Parathyroid adenoma (tissue), 2 donors: ENCODE data around the gene BSN.

Experiments used
- H2AFZ ChIP-seq: fragments of 300-600 bp; sonication (generic); one replicate; pipeline ENCODE4 v1.7.0; 2017; ENCODE audit warnings: antibody characterized with exemption, mild to moderate bottlenecking
- H3K27ac ChIP-seq: fragments of 300-600 bp; sonication (generic); one replicate; pipeline ENCODE4 v1.7.0; 2017
- H3K27me3 ChIP-seq: fragments of 300-600 bp; sonication (generic); one replicate; pipeline ENCODE4 v1.7.0; 2017; ENCODE audit warnings: low read length; ENCODE audit not compliant: control insufficient read depth, insufficient read depth
- H3K36me3 ChIP-seq: fragments of 300-600 bp; sonication (generic); one replicate; pipeline ENCODE4 v1.7.0; 2017; ENCODE audit warnings: low read length; ENCODE audit not compliant: control insufficient read depth, insufficient read depth
- H3K4me1 ChIP-seq: fragments of 300-600 bp; sonication (generic); one replicate; pipeline ENCODE4 v1.7.0; 2017; ENCODE audit warnings: control low read depth
- H3K4me2 ChIP-seq: fragments of 300-600 bp; sonication (generic); one replicate; pipeline ENCODE4 v1.7.0; 2017; ENCODE audit warnings: low read length
- H3K4me3 ChIP-seq: fragments of 300-600 bp; sonication (generic); one replicate; pipeline ENCODE4 v1.7.0; 2017; ENCODE audit warnings: low read depth, low read length
- H3K79me2 ChIP-seq: fragments of 300-600 bp; sonication (generic); one replicate; pipeline ENCODE4 v1.7.0; 2017; ENCODE audit warnings: control low read depth
- H3K9ac ChIP-seq: fragments of 300-600 bp; sonication (generic); one replicate; pipeline ENCODE4 v1.7.0; 2017; ENCODE audit warnings: mild to moderate bottlenecking
- H3K9me3 ChIP-seq: fragments of 300-600 bp; sonication (generic); one replicate; pipeline ENCODE4 v1.7.0; 2017; ENCODE audit warnings: low read length; ENCODE audit not compliant: control insufficient read depth
- TF ChIP-seq, protein P1 (sequence below): fragments of 300-600 bp; sonication (generic); IDR thresholded peaks from one replicate; pipeline ENCODE4 v1.7.0; 2017; ENCODE audit warnings: antibody characterized with exemption, mild to moderate bottlenecking
- donor health status: primary hyperparathyroidism.

The BSN gene

DNA sequence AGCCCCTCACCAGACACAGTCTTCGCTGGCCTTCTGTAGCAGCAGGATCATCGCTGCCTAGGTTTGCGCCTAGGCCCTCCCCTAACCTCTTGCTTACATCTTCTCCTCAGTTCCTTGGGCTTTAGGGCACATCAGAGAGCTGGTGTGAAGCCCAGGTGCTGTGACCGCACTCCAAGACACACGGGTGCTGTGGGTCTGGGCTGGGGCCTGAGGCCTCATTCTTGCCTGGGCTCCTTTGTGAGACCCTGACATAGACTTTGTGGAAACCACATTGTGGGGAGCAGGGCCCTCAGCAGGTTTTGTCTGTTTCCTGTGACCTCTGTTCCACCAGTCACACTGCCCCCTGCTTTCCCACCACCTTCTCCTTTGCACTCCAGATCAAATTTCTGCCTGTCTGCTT is 157.2 kb downstream of the BSN start:
- Histone ChIP-seq H3K27me3 (no peaks in the 10 kb centered on the region), H2AFZ (no peak overlapping the region), H3K4me1 (peaks cover 13% of the 10 kb centered on the region), H3K9ac (no peak overlapping the region), H3K9me3 (no peaks in the 10 kb centered on the region), H3K79me2 (no peaks in the 10 kb centered on the region), H3K36me3 (no peaks in the 10 kb centered on the region), H3K4me2 (no peak overlapping the region), H3K27ac (no peak overlapping the region), H3K4me3 (no peak overlapping the region)
- TF ChIP-seq, protein P1, sequence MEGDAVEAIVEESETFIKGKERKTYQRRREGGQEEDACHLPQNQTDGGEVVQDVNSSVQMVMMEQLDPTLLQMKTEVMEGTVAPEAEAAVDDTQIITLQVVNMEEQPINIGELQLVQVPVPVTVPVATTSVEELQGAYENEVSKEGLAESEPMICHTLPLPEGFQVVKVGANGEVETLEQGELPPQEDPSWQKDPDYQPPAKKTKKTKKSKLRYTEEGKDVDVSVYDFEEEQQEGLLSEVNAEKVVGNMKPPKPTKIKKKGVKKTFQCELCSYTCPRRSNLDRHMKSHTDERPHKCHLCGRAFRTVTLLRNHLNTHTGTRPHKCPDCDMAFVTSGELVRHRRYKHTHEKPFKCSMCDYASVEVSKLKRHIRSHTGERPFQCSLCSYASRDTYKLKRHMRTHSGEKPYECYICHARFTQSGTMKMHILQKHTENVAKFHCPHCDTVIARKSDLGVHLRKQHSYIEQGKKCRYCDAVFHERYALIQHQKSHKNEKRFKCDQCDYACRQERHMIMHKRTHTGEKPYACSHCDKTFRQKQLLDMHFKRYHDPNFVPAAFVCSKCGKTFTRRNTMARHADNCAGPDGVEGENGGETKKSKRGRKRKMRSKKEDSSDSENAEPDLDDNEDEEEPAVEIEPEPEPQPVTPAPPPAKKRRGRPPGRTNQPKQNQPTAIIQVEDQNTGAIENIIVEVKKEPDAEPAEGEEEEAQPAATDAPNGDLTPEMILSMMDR, result no peak

DNA sequence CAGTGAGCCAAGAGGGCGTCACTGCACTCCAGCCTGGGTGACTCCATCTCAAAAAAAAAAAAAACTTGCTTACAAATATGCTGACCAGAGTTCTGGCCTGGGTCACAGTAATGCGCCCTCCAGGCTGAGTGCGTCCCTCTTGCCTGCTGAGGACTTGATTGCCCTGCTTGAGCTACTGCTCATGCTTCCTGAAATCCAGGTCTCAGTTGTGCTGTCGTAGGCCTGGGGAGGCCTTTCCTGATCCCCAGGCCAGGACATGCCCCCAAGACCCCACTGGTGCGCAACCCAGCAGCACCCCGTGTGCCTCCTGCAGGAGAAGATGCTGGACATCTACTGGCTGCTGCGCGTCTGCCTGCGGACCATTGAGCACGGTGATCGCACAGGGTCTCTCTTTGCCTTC is 157.9 kb downstream of the BSN start:
- Histone ChIP-seq H3K27me3 (no peaks in the 10 kb centered on the region), H3K4me3 (no peak overlapping the region), H3K79me2 (no peaks in the 10 kb centered on the region), H3K36me3 (no peaks in the 10 kb centered on the region), H3K9ac (no peak overlapping the region), H2AFZ (no peak overlapping the region), H3K27ac (no peak overlapping the region), H3K9me3 (no peaks in the 10 kb centered on the region), H3K4me1 (peaks cover 13% of the 10 kb centered on the region), H3K4me2 (no peak overlapping the region)
- TF ChIP-seq, protein P1, result no peak

DNA sequence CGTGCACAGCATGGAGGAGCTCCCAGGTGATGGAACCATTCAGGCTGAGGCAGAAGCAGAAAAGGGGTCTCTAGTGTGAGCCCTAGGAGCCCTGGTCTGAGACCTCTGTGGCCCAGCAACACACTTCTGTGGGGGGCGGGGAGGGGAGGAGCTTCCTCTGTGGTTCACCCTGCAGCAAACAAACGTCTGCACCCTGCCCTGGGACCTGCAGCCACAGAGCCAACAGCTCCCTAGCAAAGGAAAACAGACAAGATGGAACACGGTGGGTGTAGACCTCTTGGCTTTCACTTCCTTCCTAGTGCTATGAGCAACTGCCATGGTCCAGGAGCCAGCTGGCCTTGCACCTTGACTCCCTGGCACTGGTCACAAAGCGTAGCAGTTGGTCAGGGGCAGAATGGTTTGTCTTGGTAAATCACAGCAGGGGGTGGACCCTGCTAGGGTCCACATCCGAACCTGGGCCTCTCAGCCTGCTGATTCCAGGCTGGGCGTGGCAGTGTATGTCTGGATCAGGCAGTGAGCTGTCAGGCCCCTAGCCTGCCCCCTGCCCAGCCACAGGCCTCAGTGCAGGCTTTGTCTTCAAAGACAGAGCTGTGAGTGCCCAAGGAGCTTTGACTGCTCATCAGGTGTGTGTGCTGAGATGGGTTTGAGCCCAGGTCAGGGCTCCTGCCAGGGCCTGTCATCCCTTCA is 158.5 kb downstream of the BSN start:
- TF ChIP-seq, protein P1, result no peak
- Histone ChIP-seq H2AFZ (no peak overlapping the region), H3K9ac (no peak overlapping the region), H3K27ac (no peak overlapping the region), H3K4me2 (no peak overlapping the region), H3K4me3 (no peak overlapping the region), H3K9me3 (no peaks in the 10 kb centered on the region), H3K4me1 (peaks cover 13% of the 10 kb centered on the region), H3K27me3 (no peaks in the 10 kb centered on the region), H3K36me3 (no peaks in the 10 kb centered on the region), H3K79me2 (no peaks in the 10 kb centered on the region)

DNA sequence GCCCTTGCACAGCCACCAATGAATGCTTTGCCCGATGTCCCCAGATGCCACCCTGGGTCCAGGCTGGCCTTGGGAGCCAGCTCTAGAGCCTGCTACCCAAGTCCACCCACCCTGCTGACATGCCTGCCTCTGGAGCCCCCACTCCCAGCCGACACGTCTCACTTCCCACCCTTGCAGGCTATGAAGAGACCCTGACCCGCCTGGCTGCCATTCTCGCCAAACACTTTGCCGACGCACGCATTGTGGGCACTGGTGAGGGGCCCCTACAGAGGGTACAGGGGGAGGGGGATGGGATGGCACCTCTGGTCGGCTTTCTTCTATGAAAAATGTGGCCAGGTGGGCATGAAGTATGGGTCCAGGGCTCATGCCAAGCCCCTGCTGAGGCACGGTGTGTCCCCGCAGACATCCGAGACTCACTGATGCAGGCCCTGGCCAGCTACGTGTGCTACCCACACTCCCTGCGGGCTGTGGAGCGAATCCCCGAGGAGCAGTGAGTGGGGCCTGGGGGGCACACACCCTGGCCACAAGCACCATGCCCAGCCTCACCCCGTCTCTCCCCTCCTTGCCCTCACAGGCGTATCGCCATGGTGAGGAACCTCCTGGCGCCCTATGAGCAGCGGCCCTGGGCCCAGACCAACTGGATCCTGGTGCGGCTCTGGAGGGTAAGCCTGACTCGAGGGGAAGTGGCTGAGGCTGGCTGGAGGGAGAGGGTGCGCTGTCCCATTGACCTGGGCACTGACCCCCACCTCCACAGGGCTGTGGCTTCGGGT is 159.2 kb downstream of the BSN start:
- no peaks in the 10 kb centered on the region for H3K36me3 ChIP-seq
- H3K9me3 ChIP-seq, result no peaks in the 10 kb centered on the region
- H2AFZ ChIP-seq, result no peak overlapping the region

More for the DNA sequence above, 159.2 kb downstream of the BSN start:
- no peak overlapping the region for H3K4me3 ChIP-seq
- H3K4me2 ChIP-seq, result no peak overlapping the region
- H3K27ac ChIP-seq, result peak overlapping the region; percentile 82
- H3K27me3 ChIP-seq, result no peaks in the 10 kb centered on the region
- H3K79me2 ChIP-seq, result no peaks in the 10 kb centered on the region
- no peak overlapping the region for H3K9ac ChIP-seq
- H3K4me1 ChIP-seq, result peaks cover 13% of the 10 kb centered on the region
- TF ChIP-seq, protein P1, result no peak
